ENCODE measurements around the gene DUS1L.

DUS1L gene

DNA sequence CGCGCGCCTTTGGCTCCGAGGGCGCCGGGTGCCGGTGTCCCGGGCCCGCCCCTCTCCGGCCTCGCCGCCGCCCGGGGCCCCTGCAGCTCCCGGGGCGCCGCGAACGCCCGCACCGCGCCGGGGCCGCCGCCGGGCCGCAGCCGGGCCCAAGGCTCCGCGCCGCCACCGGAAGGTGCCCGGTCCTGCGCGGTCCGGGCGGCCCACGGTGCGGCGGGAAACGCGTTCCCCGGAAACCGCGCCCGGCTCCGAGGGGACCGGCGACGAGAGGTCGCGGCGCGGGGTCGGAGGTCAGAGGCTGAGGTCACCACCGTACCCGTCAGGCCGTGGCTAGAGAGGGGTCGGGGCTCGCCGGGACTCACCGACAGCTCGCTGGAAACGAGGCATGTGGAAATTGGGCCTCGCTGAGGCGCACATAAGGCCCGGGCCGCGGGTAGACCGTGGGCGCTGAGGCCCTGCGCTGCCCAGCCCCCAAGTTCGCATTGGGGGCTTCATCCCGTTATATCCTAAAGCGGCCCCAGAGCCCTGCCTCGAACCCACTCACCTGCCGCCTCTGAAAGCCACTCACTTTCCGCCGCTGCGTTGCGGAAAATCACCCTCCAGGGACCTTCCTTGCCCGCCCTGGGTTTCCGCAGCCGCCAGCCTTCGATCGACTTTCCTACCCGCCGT lies at the start of gene DUS1L:
DUS1L (minus strand) TSS at position 167 of the 666 bp plus-strand sequence. CDS start 745 bp downstream, outside the sequence.
- FAIRE-seq (peak; percentile 52), DNase-seq (ENCODE audit: low spot score) (peak; percentile 92)

DNA sequence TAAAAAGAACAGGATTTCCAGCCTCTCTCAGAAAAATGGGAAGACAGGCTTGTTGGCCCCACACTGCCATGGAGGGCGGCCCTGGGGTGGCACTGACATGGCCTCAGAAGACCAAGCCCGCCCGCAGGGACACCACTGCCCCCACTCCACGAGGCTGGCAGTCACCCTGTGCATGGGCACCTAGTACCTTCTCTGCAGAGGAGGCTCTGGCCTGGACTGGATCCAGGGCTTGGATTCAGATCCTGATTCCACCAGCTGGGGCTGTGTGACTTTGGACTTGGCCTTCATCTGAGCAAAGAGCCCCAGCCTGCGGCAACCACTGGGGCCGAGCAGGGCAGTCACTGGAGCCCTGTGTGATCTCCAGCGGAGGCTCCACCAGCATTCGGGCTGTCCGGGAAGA lies 49.3 kb upstream of the DUS1L start:
- no peak for DNase-seq (ENCODE audit: low spot score)
- FAIRE-seq, result no peak

DNA sequence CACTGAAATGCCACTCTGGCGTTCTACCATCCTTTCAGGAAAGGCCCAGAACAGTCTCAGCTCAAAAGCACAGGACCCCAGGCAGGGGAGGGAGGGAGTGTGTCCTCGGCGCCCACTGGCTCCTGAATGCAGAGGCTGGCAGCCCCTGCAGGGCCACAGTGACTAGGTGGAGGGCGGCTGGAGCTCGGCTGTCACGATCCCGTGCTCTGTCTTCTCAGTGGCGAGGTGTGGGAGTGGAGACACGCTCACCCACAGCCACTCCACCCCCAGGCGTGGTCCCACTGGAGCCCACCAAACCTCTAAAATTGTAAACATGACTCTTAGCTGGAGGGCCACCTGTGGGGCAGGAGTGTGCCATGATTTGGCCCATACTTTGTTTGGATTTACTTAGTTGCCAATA lies 48.8 kb upstream of the DUS1L start:
- DNase-seq (ENCODE audit: low spot score), result no peak
- FAIRE-seq, result no peak

DNA sequence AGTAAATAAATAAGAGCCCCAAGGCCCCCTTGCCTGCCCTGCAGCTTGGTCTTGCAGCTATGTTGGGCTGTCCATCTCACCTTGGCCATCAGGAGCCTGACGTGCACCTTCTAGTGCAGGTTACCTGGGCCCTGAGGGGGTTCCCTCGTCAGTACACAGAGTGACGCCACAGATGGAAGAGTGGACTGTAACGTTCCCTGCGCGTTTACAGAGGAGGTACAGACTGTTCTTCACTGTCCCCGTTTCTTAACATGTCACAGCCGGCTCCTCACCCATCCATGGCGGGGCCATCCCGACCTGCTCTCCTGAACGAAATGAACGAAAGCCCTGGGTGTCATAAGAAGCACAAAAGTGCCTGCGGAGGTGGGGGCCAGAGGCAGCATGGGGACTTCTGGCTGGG lies 48.3 kb upstream of the DUS1L start:
- FAIRE-seq, result no peak
- DNase-seq (ENCODE audit: low spot score), result no peak

DNA sequence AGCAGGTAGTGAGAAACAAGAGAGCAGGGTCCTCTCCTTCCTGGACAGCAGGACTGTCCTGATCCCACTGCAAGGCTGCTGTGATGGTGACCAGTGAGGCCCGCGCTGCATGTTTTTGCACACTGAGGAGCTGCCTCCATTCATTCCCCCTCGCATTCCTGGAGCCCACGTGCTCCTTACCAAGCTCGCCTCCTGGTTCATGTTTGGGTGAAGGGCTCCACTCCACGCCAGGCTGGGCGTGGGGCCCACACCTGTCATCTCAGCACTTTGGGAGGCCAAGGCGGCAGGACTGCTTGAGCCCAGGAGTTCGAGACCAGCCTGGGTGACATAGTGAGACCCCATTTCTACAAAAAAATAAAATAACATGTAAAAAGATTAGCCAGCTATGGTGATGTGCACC lies 47.8 kb upstream of the DUS1L start:
- FAIRE-seq, result peak; percentile 30
- DNase-seq (ENCODE audit: low spot score), result no peak

DNA sequence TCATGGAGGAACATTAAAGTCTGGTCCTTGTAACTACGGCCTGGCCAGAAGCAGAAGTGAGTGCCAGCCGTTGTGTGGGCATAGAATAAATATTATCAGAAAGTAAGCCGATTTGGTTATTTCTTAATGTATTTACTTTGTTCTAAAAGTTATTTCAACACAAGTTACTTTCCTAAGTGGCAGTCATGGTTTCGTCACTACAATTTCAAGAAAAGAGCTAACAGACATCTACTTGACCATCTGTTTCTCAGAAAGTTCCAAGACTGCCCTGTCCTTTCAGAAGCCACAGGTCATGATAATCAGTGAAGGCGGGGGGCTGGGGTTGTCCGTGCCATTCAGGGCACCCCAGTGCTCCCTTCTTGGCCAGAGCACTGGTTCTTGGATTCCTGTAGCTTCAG lies 47.3 kb upstream of the DUS1L start:
- FAIRE-seq (no peak), DNase-seq (ENCODE audit: low spot score) (no peak)

DNA sequence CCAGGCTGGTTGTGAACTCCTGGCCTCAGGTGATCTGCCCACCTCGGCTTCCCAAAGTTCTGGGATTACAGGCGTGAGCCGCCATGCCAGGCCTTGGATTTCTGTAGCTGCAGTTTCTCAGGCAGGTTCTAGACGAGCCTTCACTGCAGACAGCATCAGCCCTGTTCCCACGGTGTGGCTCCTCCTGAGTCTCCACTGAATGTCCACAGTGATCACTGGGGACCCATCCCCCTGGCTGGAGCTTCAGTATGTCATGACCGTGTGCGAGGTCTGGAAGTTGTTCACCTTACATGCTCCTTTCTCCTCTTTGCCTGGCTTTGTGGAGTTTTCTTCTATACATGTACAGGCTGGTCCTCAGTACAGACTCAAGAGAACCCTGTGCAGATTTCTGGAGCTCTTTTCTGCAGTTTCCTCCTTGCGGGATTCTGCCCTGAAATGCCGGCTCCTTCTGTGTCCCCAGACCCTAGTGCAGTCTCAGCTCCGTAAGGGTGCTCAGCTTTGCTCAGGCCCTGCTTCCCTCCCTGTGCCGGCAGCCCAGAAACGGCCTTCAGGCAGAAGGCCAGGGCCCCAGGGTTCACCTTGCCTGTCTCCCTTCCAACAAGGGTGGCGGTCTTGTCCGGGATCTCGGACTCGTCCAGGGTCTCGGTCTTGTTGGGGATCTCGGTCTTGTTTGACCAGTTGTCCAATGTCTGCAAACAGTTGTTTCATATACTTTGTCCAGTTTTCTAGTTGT lies 46.7 kb upstream of the DUS1L start:
- FAIRE-seq (no peak), DNase-seq (ENCODE audit: low spot score) (no peak)

DNA sequence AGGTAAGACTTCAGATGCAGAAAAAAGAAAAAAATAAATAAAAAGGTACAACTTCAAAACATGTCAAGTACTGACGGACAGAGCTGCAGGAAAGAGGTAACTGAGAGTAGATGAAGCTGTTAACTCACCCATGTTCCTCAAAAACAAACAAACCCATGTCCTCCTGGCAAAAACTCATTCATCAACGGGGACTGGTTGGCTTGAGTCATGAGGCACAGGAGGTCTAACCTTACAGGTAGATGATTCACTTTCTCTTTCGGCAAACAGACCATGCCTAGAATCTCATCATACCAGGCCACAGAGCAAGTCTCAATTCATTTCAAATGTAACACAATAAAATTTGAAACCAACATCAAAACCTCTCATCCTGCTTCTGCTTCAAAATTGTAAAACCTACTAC lies 44.7 kb upstream of the DUS1L start:
- no peak for FAIRE-seq

DNA sequence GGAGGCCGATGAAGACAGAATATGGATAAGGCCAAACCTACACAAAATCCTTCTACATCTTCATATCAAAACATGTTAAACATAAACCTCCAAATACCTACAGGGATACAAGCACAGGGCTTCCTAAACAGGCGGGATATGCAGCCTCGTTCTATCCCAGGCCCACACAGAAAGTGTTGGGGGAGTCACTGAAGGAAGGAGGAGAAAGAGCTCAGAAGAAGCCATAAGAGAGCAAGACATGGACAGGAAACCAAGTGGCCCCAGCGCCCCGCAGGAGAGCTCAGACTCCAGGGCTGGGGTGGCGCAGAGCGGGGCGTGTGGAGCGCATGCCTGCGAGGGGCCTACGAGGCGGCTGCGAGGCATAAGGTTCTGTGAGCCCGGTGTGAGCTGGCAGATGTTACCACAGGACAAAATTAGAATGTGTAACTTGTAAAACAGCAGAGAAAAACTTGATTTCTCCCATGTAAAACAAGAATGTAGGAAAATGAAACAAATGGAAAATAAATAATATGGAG lies 43.4 kb upstream of the DUS1L start:
- DNase-seq (ENCODE audit: low spot score), result no peak
- no peak for FAIRE-seq

More for the DNA sequence above, 44.7 kb upstream of the DUS1L start:
- DNase-seq (ENCODE audit: low spot score), result no peak

DNA sequence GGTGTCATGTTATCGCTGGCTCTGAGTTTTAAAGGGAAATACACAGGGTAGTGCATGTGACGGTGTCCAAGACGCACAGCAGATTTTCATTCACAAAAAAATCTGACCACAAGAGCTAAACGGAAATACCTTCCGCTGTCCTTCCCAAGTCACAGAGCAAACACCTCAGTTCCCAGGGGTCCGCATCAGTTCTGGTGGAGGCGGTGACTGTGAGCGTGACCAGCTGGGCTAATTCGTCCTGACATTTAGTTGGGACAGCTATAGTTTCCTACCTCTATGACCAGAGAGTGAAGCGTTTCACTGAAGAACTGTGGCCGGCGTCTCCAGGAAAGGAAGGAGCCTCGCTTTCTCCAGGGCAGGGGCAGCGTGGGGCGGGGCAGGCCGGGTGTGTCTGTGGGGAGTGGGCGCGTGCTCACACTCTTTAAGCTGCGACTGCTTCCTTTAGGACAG lies 42.9 kb upstream of the DUS1L start:
- FAIRE-seq (no peak), DNase-seq (ENCODE audit: low spot score) (no peak)

DNA sequence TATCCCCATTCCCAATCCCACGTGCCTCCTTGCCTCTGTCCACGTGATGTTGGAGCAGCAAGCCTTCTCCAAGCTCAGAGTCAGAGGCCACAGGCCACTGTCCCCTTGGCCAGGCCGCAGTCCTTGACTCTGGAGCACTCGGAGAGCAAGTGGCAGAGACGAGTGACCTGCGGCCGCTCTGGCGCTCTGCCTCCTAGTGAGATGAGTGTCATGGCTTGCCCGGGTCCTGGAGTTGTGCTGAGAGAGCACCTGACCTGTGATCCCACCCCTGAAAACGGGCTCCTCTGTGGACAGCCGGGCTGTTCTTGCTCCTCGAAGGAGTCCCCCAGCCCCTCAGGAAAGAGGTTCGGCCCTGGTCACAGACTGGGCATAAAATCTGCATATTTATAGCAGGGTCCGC lies 42.4 kb upstream of the DUS1L start:
- DNase-seq (ENCODE audit: low spot score) (no peak), FAIRE-seq (peak; percentile 52)

DNA sequence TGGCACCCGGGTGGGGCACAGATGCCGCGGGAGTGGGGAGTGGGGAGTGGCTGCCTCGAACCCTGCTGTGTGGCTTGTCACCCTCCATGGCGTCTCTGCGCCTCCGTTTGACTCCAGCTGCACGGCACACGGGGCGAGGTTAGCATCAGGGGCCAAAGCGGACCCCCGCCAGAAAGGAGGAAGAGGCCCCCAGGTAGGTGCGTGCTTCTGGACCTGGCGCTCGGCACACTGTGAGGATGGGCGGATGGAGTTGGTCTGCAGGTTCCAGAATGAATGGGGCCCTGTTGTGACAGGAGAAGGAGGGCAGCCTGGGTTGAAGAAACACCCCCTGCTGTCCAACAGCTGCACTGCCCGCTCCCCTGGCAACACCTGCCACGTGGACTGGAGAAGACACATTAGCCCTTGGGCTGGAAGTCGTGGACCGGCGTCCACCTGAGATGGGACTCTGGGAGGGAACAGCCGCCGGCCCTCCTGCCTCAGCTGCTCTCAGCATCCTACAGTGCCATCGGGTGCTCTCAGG lies 41.8 kb upstream of the DUS1L start:
- no peak for FAIRE-seq
- DNase-seq (ENCODE audit: low spot score), result no peak

DNA sequence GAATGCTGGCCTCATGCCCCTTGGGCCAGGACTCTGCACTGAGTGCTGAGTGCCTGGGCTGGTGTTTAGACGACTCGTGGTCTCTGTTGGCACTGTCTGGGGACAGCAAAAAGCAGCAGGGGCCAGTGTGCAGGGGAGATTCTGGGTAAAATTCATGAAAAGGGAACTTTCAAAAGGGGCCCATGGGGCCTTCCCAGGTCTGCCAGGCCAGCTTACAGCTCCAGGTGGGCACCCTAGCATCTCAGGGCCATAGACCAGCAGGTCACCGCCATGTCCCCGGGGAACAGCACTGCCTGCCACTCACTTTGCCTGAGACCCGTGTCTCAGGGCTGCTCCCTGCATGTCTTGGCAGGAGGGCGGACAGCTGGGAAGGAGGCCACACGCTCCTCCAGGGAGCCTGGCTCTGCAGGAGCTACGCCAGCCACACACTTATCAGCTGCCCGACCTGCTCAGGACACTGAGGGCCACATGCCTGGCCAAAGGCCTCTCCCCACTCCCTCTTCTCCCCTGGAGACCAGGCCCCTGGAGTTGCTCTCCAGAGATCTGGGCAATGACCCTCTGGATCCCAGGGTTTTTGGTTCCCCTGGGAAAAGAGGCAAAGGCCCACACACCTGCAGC lies 41.2 kb upstream of the DUS1L start:
- DNase-seq (ENCODE audit: low spot score) (no peak), FAIRE-seq (no peak)

DNA sequence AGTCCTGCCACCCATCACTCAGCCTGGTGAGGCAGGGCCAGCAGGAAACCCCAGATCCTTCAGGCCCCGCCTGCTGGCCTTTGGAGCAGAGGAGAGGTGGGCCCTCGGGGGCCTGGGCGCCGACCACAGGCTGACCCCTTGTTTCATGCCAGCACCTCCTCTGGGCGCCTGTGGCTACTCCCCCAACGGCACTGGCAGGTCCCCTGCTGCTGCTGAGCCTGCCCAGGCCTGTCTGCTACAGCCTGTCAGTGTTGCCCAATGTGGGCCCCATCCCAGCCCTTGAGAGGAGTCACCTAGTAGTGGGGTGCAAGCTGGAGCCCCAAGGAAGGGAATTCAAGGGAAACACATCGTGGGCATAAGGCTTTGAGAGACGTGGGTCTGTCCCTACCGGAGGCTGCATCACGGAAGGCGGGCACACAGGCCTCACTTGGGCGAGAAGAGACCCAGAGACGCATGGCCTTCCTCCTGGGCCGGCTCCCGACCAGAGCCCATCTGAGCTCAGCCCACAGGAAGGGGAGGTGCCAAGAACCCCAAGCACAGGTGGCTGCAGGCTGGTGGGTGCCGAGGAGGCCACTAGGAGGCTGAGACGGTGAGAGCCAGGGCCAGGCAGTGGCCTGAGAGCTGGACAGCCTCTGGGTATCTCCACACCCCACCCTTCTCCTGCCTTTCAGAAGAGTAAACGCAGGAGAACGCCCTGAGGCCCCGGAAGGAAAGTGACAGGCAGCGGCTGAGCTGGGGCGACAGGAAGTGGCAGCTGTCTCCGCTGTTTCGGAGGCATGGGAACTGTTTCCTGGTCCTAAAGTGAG lies 40.5 kb upstream of the DUS1L start:
- no peak for FAIRE-seq

DNA sequence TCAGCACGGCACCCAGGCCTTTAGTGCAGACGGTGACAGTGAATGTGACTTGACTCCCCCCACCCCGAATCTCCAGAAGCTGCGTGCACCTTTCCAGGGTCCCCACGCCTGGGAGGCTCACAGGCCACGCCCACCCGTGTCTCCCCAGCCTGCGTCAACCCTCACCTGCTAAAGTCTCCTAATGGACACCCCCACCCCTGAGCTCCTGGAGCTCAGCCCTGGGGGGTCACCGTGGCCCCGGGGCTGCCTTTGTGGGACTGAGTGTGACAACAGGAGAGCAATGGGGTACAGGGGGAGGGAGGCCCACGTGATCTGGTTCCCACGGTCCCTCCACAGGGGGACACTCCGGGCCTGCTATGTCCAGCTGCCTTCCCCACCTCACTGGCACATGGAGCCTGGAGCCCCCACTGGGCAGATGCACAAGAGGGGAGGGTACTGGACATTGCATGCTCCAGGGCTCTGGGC lies 39.8 kb upstream of the DUS1L start:
- DNase-seq (ENCODE audit: low spot score) (no peak), FAIRE-seq (no peak)

More for the DNA sequence above, 40.5 kb upstream of the DUS1L start:
- DNase-seq (ENCODE audit: low spot score), result peak; percentile 50

DNA sequence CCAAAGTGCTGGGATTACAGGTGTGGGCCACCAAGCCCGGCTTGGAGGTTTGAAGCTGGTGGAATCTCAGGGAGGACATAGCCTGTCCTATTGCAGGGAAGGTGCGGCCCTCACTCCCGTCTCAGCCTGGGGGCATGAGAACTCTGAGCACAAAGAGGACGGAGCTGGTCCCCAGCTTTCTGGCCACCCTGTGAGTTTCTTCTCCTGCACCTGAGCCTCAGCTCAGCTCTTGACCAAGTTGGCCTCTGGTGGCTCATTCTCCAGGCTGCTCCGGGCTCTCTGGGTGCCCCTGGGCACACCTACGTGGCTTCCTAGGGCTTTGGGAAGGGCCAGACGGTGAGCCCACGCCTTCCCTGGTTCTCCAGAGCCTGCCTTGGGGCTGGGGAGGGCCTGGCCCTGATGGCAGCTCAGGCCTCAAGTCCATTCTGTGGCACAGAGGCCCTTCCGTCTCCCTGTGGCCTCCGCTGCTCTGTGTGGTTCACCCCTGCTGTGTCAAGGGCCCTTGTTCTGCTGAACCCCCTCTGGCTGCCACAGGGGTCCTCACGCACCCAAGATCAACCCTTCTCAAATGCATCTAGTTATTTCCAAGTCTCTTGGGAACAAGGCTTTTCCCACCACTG lies 39.3 kb upstream of the DUS1L start:
- FAIRE-seq, result no peak
- DNase-seq (ENCODE audit: low spot score), result no peak

DNA sequence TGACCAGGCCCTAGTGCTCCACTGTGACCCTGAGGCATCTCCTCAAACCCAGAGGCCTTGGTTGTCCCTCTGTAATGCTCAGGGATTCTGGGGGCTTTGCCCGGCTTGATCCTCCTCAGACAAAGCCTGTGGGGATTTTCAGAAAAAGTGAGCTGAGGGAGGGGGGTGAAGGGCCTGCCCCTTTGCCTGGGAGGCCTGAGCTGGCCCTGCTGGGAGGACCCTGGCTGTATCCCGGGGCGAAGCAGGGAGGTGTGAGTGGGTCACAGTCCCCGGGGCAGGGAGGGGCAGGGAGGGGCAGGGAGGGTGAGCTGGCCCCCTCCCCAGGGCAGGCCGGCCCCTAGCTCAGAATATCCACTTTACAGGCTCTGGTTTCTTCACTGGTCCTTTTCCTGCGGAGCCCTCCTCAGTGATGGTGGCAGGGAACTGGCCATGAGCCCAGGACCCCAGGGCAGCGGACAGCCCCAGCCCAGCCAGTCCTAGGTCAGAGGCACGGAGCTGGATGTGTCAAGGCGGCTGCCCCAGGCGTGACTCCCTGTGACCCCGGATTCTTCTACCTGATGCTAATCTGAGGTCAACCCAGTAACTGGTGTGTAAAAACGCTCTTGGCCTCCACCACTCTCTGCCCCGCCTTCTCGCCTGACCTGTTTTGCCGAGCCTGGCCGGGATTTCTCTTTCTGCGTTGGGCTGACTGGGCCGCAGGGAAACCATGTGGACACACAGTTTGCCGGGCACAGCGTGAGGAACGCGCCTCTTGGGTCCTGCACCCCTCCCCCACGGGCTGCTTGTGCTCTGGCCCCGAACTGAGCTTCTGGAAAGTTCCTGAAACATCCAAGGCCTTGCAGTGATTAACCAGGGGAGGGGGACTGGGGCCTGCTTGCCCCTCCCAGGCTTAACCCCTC lies 38.2 kb upstream of the DUS1L start:
- DNase-seq (ENCODE audit: low spot score) (no peak), FAIRE-seq (no peak)

DNA sequence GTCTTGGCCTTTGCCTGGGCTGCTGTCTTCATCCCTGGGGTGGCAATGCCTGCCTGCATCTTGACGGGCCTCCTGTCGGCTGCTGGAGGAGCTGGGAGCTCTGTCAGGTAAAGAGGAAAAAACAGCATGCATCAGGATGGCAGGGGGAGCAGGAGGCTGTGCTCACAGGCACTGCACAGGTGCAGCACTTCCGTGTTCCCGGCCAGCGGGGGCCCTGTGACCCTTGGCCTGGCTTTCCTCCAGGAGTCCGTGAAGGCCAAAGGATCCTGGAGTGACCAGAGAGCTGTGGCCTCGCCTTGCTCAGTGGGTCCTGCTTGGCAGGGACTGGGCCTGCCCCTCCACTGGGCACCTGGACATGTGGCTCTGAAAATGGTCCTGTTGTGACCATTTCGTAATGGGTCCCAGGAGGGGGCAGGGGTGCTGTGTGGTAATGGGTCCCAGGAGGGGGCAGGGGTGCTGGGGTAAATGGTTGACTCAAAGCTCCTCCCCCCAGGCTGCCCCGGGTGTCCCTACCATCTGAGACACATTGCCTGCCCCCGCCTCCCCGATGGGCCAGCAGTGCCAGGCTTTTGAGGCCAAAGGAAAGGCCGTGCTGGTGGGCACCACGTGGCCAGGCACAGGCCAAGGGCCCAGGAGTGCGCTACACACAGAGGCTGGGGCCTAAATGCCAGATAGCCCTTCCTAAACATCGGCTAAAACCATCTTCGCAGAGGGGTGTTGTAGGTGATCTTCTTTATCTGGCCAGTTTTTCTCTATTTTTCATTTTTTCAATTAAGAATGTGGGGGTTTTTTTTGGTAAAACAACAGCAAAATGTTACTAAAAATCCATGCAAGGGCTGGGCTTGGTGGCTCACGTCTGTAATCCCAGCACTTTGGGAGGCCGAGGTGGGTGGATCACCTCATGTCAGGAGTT lies 36.4 kb upstream of the DUS1L start:
- no peak for DNase-seq (ENCODE audit: low spot score)
- FAIRE-seq, result no peak

DNA sequence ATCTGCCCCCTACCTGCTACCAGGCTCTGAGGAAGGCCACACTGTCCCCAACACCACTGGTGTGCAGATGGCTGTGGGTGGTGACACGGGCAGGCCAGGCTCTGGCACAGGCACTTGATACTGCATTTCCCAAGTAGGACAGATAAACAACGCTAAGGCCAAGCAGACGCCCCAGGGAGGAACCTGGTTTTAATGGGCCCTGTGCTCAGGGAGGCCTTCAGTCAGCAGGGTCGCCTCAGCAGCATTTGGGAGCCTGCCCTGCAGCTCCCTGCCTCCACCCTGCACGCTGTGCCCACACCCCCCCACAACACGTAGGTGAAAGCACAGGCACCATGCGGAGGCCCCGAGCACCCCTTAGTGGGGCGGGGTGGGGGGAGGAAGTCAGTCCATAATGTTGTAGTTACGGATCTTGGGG lies 35.7 kb upstream of the DUS1L start:
- DNase-seq (ENCODE audit: low spot score) (no peak), FAIRE-seq (no peak)
